Fibroblast of villous mesenchyme (primary cell): ENCODE data around the gene ERGIC1. TPM values are rescaled to one million over a fixed set of nuclear protein-coding genes. Genes with fewer than 3 reads are reported as not detected.
"Not testable (repeated sequence)": the region's sequence is repeated elsewhere in the genome, so short reads cannot be mapped to it uniquely, and the experiment has no call there.

ENCODE experiments used
- DNase-seq: peaks from one replicate; pipeline ENCODE4 v3.0.0-alpha.2; 2010; ENCODE audit warnings: low read depth
- H3K4me3 ChIP-seq: 2 replicates; pipeline ENCODE4 v1.5.1; 2011; ENCODE audit warnings: low read depth, mild to moderate bottlenecking, low read length
- total RNA-seq: library from RNA; depleted of rRNA; stranded (reverse); fragments of >200 nt; gene quantifications from 2 replicates; pipeline ENCODE4 v1.2.3, GENCODE V29; 2012
- TF ChIP-seq, protein P1 (sequence below): IDR thresholded peaks from 2 replicates; pipeline ENCODE4 v1.5.1; 2012; ENCODE audit warnings: low read depth, mild to moderate bottlenecking, low read length; ENCODE audit not compliant: insufficient read depth

ERGIC1 gene
- total RNA-seq, 1 donor, result 139 TPM

DNA sequence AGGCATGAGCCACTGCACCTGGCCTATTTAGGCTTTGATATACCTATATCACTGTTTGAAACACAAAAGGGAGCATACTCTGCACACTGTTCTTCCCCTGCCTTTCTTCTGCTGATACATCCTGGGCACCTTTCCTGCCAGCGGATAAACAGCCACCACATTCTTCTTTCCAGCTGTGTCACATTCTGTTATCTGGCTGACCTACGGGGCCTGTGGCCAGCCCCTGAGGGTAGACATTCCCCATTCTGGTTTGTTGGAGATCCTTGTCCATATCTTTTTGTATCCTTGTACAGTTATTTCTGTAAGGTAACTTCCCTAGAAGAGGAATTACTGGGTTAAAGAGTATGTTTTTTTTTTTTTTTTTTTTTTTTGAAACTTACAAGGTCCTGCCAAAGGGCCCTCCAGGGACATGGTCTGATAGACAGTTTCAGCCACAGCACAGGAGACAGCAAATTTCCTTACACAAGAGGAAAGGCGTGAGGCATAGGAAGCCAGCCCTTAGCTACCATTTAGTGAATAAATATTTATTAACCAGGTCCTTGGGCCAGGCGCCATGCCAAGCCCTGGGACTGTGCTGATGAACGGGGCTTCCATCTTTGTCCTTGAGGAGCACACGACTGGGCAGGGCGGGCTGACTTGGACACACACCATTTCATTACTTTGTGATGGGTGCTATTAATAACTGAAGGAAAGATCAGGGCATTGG is 57.8 kb downstream of the ERGIC1 start:
- no peak for DNase-seq
- H3K4me3 ChIP-seq, result no peak overlapping the region
- TF ChIP-seq, protein P1, sequence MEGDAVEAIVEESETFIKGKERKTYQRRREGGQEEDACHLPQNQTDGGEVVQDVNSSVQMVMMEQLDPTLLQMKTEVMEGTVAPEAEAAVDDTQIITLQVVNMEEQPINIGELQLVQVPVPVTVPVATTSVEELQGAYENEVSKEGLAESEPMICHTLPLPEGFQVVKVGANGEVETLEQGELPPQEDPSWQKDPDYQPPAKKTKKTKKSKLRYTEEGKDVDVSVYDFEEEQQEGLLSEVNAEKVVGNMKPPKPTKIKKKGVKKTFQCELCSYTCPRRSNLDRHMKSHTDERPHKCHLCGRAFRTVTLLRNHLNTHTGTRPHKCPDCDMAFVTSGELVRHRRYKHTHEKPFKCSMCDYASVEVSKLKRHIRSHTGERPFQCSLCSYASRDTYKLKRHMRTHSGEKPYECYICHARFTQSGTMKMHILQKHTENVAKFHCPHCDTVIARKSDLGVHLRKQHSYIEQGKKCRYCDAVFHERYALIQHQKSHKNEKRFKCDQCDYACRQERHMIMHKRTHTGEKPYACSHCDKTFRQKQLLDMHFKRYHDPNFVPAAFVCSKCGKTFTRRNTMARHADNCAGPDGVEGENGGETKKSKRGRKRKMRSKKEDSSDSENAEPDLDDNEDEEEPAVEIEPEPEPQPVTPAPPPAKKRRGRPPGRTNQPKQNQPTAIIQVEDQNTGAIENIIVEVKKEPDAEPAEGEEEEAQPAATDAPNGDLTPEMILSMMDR, result no peak

GRCh38 chr5:172892713-172893112 is 58.7 kb downstream of the ERGIC1 start:
- H3K4me3 ChIP-seq, result no peak overlapping the region
- TF ChIP-seq, protein P1, result no peak
- no peak for DNase-seq

DNA sequence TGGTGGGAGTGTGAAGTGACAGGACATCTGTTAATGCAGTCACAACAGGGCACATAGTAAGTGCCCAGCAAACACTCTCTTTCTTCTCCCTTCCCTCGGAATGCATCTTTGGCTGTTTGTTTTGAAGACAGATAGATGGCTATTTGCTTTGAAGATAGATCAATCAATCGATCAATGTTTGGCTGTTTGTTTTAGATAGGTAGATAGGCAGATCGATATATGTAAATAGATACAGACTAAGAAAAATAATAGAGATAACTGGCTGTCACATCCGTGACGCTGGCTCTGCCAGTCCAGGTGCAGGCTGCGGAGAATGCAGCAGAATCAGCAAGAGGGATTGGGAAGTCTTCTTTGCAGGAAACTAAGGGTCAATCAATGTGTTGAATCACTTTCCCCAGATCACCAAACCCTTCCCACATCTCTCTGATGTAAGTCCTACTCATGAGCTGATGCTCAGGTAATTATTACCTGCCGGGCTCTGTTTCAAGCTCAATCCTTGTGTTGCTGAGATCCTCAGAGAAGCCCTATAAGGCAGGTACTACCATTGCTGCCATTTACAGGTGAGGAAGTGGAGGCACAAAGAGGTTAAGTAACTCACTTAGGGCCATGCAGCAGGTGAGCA is 60.8 kb downstream of the ERGIC1 start:
- H3K4me3 ChIP-seq, result no peak overlapping the region
- DNase-seq, result no peak
- TF ChIP-seq, protein P1, result no peak

DNA sequence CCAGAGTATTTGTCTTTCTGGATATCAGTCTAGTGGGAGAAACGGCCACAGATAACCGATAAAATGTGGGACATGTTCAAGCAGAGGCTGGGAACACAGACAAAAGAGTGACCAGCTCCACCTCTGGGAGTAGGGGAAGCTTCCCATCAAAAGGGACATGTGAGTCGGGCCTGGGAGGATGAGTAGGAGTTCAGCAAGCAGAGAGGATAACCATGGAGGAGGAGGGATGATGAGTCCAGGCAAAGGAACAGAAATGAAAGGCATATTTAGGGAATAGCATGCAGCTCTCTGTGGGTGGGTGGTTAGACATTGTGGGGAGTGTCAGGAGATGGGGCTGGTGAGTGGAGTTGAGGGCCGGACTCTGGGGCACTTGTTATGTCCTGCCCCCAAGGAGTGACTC is 61.5 kb downstream of the ERGIC1 start:
- DNase-seq, result no peak
- no peak overlapping the region for H3K4me3 ChIP-seq
- TF ChIP-seq, protein P1, result no peak

DNA sequence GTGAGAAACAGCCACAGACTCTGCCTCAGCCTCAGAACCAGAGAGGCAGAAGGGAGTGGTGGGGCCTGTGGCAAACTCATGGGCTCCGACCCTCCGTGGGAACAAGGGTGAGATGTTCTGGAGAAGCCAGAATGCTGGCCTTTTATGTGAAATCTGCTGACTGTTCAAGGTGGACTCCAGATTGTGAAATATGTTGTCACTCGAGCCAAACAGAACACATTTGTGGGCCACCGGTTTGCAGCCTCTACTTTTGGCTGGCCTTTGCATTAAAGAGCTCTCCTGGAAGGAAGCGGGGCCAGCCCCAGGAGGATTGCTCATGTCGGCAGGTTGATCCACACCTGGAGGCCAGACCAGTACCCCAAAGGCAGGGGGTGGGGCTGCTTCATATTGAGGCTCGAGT is 62.4 kb downstream of the ERGIC1 start:
- TF ChIP-seq, protein P1, result no peak
- peak; percentile 77 for DNase-seq
- H3K4me3 ChIP-seq, result no peak overlapping the region

DNA sequence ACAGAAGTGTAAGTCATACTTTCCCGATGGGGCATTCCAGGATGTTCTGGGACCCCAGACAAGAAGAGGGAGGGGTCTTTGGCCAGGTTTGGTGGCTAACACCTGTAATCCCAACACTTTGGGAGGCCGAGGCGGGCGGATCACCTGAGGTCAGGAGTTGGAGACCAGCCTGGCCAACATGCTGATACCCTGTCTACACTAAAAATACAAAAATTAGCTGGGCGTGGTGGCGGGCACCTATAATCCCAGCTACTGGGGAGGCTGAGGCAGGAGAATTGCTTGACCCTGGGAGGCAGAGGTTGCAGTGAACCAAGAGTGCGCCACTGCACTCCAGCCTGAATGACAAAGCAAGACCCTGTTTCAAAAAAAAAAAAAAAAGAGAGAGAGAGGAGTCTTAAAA is 63.0 kb downstream of the ERGIC1 start:
- H3K4me3 ChIP-seq, result peak overlapping the region; percentile 16
- not testable (repeated sequence) for DNase-seq

- H3K4me3 ChIP-seq, result peak overlapping the region; percentile 16
- DNase-seq, result peak; percentile 92
- TF ChIP-seq, protein P1, result no peak
Observed at GRCh38 chr5:172897481-172898217, 63.6 kb downstream of the ERGIC1 start.
